ENCODE data around the gene SCAMP5. TPM values are rescaled to one million over a fixed set of nuclear protein-coding genes. Genes with fewer than 3 reads are reported as not detected.

SCAMP5 gene, protein sequence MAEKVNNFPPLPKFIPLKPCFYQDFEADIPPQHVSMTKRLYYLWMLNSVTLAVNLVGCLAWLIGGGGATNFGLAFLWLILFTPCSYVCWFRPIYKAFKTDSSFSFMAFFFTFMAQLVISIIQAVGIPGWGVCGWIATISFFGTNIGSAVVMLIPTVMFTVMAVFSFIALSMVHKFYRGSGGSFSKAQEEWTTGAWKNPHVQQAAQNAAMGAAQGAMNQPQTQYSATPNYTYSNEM
- total RNA-seq (ENCODE audit: unreplicated experiment): 164 TPM
- long read RNA-seq, partial matches to known transcripts: 0 of 11 reads
- long read RNA-seq, other reads (novel, unspliced or antisense): 10 of 11 reads

DNA sequence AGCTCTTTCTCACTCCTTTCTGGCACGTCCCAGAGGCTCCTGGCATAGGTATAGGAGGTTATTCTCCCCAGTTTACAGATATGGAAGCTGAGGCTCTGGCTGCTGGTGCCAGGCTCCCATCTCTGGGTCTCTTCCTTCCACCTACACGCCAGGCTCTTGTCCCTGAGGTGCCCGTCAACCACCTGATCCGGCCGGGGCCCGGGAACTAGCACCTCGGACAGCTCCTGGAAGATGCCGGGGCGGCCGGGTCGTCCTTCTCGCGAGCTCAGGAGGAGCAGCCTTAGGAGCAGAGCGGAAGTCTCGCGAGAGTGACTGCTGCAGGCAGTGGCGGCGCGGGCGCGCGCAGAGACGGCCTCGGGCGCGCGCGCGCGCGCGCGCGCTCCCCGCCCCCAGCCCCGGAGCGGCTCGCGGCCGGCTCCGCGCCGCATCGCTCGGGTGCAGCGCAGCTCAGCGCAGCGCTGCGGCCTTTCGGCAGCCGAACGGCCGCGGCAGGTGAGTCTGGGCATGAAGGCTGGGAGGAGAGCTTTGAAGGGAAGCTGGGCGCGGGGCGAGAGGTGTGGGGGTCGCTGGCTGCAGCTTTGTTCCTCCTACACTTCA is at the start of gene SCAMP5:
TSS of gene SCAMP5 (plus strand) at position 382 of the 597 bp plus-strand sequence. CDS start 16,277 bp downstream, outside the sequence.
- peak; percentile 97 for DNase-seq
- peaks cover 4% of the 10 kb centered on the region for H3K27me3 Mint-ChIP-seq (ENCODE audit: unreplicated experiment)
- TF ChIP-seq, protein P1, sequence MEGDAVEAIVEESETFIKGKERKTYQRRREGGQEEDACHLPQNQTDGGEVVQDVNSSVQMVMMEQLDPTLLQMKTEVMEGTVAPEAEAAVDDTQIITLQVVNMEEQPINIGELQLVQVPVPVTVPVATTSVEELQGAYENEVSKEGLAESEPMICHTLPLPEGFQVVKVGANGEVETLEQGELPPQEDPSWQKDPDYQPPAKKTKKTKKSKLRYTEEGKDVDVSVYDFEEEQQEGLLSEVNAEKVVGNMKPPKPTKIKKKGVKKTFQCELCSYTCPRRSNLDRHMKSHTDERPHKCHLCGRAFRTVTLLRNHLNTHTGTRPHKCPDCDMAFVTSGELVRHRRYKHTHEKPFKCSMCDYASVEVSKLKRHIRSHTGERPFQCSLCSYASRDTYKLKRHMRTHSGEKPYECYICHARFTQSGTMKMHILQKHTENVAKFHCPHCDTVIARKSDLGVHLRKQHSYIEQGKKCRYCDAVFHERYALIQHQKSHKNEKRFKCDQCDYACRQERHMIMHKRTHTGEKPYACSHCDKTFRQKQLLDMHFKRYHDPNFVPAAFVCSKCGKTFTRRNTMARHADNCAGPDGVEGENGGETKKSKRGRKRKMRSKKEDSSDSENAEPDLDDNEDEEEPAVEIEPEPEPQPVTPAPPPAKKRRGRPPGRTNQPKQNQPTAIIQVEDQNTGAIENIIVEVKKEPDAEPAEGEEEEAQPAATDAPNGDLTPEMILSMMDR (IDR thresholded peaks at IDR 0.05; ENCODE audit: partially characterized antibody, unreplicated experiment): no peak
- H3K36me3 Mint-ChIP-seq (ENCODE audit: unreplicated experiment): peaks cover 15% of the 10 kb centered on the region
- peak within 1 kb of the TSS; percentile 95 for H3K4me3 Mint-ChIP-seq (ENCODE audit: unreplicated experiment)
- peaks cover 20% of the 10 kb centered on the region for H3K9me3 Mint-ChIP-seq (ENCODE audit: unreplicated experiment)
- peak within 1 kb of the TSS; percentile 88 for H3K27ac Mint-ChIP-seq (ENCODE audit: unreplicated experiment)
- H3K4me1 Mint-ChIP-seq (ENCODE audit: low read depth, unreplicated experiment): peaks cover 24% of the 10 kb centered on the region

DNA sequence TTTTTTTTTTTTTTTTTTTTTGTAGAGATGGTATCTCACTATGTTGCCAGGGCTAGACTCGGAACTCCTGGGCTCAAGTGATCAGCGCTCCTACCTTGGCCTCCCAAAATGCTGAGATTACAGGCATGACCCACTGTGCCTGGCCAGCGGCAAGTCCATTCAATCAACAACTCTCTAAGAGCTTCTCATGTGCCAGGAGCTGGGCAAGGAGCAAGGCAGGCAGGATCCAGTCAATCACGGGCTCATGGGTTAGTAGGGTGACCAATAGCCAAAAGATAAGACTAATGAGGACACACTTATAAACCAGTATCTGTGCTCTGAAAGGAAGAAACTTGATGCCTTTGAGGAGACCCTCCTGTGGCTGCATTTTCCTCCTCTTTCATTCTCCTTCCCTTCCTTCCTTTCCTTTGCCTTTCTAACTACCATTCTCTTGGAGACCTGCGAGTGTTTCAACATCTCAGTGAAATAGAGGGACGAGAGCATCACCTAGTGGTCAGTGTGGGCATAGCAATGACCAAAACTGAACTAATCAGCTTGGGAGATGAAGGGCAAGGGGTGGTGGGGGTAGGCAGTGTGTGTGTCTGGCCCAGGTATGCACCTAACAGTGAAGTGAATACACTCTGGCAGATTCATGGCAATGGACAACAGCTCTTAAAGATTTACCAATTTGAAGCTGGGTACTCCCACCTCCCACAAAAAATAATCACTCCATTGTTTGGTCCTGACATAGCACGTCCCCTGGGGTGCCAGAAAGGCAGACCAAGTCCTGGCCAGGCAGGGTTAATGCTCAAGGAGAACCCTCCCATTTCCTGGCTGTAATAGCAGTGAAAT is 45.1 kb upstream of the SCAMP5 start:
- Mint-ChIP-seq H3K4me1 (ENCODE audit: low read depth, unreplicated experiment) (peaks cover 10% of the 10 kb centered on the region), H3K36me3 (ENCODE audit: unreplicated experiment) (no peaks in the 10 kb centered on the region), H3K27me3 (ENCODE audit: unreplicated experiment) (peaks cover 3% of the 10 kb centered on the region), H3K4me3 (ENCODE audit: unreplicated experiment) (no peak overlapping the region), H3K9me3 (ENCODE audit: unreplicated experiment) (peaks cover 1% of the 10 kb centered on the region), H3K27ac (ENCODE audit: unreplicated experiment) (no peak overlapping the region)
- DNase-seq: peak; percentile 86
- TF ChIP-seq, protein P1 (IDR thresholded peaks at IDR 0.05; ENCODE audit: partially characterized antibody, unreplicated experiment): peak; percentile 97

DNA sequence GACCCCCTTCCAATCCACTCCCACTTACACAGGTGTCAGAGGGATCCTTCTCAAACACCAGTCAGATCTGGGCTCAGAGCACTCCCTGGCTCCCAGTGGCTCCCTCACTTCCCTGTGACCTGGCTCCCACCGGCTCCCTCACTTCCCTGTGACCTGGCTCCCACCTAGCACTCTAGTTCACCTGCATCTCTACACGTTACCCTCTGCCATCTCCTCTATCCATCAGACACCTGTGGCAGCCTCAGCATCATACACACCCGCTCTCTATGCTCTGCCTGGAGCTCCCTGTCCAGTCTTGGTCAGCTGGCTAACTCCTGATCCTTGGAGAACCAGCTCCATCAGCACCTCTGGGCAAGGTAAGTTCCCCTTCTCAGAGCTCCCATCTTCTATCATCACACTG is 44.4 kb upstream of the SCAMP5 start:
- Mint-ChIP-seq H3K4me3 (ENCODE audit: unreplicated experiment) (no peak overlapping the region), H3K4me1 (ENCODE audit: low read depth, unreplicated experiment) (peaks cover 12% of the 10 kb centered on the region), H3K27ac (ENCODE audit: unreplicated experiment) (no peak overlapping the region), H3K9me3 (ENCODE audit: unreplicated experiment) (peaks cover 1% of the 10 kb centered on the region), H3K27me3 (ENCODE audit: unreplicated experiment) (peaks cover 5% of the 10 kb centered on the region), H3K36me3 (ENCODE audit: unreplicated experiment) (no peaks in the 10 kb centered on the region)
- DNase-seq: no peak
- TF ChIP-seq, protein P1 (IDR thresholded peaks at IDR 0.05; ENCODE audit: partially characterized antibody, unreplicated experiment): no peak

DNA sequence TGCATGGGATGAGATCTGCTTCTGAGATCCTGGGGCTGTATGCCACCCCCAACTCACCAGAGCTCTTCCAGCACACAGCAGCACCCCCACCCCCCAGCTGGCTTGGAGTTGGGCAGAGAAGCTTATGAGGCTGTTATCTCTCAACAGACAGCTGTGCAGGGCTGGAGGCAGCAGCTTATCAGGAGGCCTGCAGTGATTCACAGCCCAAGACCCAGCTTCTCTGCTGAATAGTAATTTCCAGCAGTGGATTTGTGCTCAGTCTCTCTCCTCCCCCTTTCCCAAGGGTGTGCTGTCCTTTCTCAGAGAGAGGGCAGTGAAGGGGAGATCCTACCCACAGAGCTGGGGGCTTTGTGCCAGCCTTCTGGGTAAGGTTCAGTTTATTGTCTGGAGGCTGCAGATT is 40.8 kb upstream of the SCAMP5 start:
- H3K4me3 Mint-ChIP-seq (ENCODE audit: unreplicated experiment): peak overlapping the region; percentile 11
- H3K27me3 Mint-ChIP-seq (ENCODE audit: unreplicated experiment): peaks cover 16% of the 10 kb centered on the region
- H3K36me3 Mint-ChIP-seq (ENCODE audit: unreplicated experiment): no peaks in the 10 kb centered on the region
- DNase-seq: no peak
- H3K27ac Mint-ChIP-seq (ENCODE audit: unreplicated experiment): no peak overlapping the region
- H3K9me3 Mint-ChIP-seq (ENCODE audit: unreplicated experiment): peaks cover 3% of the 10 kb centered on the region
- H3K4me1 Mint-ChIP-seq (ENCODE audit: low read depth, unreplicated experiment): peaks cover 18% of the 10 kb centered on the region
- TF ChIP-seq, protein P1 (IDR thresholded peaks at IDR 0.05; ENCODE audit: partially characterized antibody, unreplicated experiment): no peak

Data from glutamatergic neuron (in vitro differentiated cells).